ENCODE measurements around the gene RGS9. TPM values are rescaled to one million over a fixed set of nuclear protein-coding genes. Genes with fewer than 3 reads are reported as not detected.

RGS9 gene
- total and polyA plus RNA-seq, 4 donors, result 2.1 to 10.6 (median 3.3) TPM

- no peaks in the 10 kb centered on the region for H3K9me3 ChIP-seq (ENCODE audit: control insufficient read depth in 4 of 4, insufficient read depth in 3 of 4, low read length in 3 of 4)
- ATAC-seq (ENCODE audit: insufficient read depth, low FRiP score) (no peak), DNase-seq (no peak)
- H3K4me1 ChIP-seq (ENCODE audit: control insufficient read depth in 5 of 5, insufficient read depth in 5 of 5, low read length in 5 of 5), result peaks cover 0 to 26% (median 18%) of the 10 kb centered on the region in 5 donors
- H3K36me3 ChIP-seq (ENCODE audit: control insufficient read depth in 4 of 4, insufficient read depth in 4 of 4, low read length in 4 of 4), result no peaks in the 10 kb centered on the region
- H3K4me3 ChIP-seq, result no peak overlapping the region
- H3K27ac ChIP-seq (ENCODE audit: low read depth in 1 of 2, low read length in 1 of 2), result no peak overlapping the region
- H3K9ac ChIP-seq (ENCODE audit: insufficient read depth in 1 of 2, low read length in 2 of 2), result no peak overlapping the region
- TF ChIP-seq CTCF (IDR thresholded peaks at IDR 0.05; ENCODE audit: control extremely low read depth, extremely low read depth), result no peak
- H3K27me3 ChIP-seq (ENCODE audit: control insufficient read depth in 3 of 3, insufficient read depth in 3 of 3, low read length in 2 of 3), result no peaks in the 10 kb centered on the region
- 73 to 78% methylated on average over 5 of the region's 5 CpGs for WGBS, 2 donors
Observed at GRCh38 chr17:65103896-65104295, 33.3 kb upstream of the RGS9 start.

- DNase-seq (no peak), ATAC-seq (ENCODE audit: insufficient read depth, low FRiP score) (no peak)
- no peak overlapping the region for H3K9ac ChIP-seq (ENCODE audit: insufficient read depth in 1 of 2, low read length in 2 of 2)
- H3K9me3 ChIP-seq (ENCODE audit: control insufficient read depth in 4 of 4, insufficient read depth in 3 of 4, low read length in 3 of 4), result no peaks in the 10 kb centered on the region
- no peak overlapping the region for H3K4me3 ChIP-seq
- peaks cover 0 to 26% (median 18%) of the 10 kb centered on the region in 5 donors for H3K4me1 ChIP-seq (ENCODE audit: control insufficient read depth in 5 of 5, insufficient read depth in 5 of 5, low read length in 5 of 5)
- TF ChIP-seq CTCF (IDR thresholded peaks at IDR 0.05; ENCODE audit: control extremely low read depth, extremely low read depth), result no peak
- H3K27ac ChIP-seq (ENCODE audit: low read depth in 1 of 2, low read length in 1 of 2), result no peak overlapping the region
- no peaks in the 10 kb centered on the region for H3K27me3 ChIP-seq (ENCODE audit: control insufficient read depth in 3 of 3, insufficient read depth in 3 of 3, low read length in 2 of 3)
- H3K36me3 ChIP-seq (ENCODE audit: control insufficient read depth in 4 of 4, insufficient read depth in 4 of 4, low read length in 4 of 4), result peaks cover 0 to 2% (median 0%) of the 10 kb centered on the region in 4 donors
Observed at GRCh38 chr17:65104541-65104940, 32.6 kb upstream of the RGS9 start.

GRCh38 chr17:65104973-65105372, 32.2 kb upstream of the RGS9 start:
- H3K36me3 ChIP-seq (ENCODE audit: control insufficient read depth in 4 of 4, insufficient read depth in 4 of 4, low read length in 4 of 4), result peaks cover 0 to 2% (median 0%) of the 10 kb centered on the region in 4 donors
- no peak overlapping the region for H3K9ac ChIP-seq (ENCODE audit: insufficient read depth in 1 of 2, low read length in 2 of 2)
- WGBS, 2 donors, result 70 to 77% methylated on average over 6 of the region's 6 CpGs
- no peaks in the 10 kb centered on the region for H3K27me3 ChIP-seq (ENCODE audit: control insufficient read depth in 3 of 3, insufficient read depth in 3 of 3, low read length in 2 of 3)
- H3K4me3 ChIP-seq, result no peak overlapping the region
- ATAC-seq (ENCODE audit: insufficient read depth, low FRiP score) (no peak), DNase-seq (no peak)
- H3K27ac ChIP-seq (ENCODE audit: low read depth in 1 of 2, low read length in 1 of 2), result no peak overlapping the region
- peaks cover 0 to 26% (median 18%) of the 10 kb centered on the region in 5 donors for H3K4me1 ChIP-seq (ENCODE audit: control insufficient read depth in 5 of 5, insufficient read depth in 5 of 5, low read length in 5 of 5)
- TF ChIP-seq CTCF (IDR thresholded peaks at IDR 0.05; ENCODE audit: control extremely low read depth, extremely low read depth), result no peak
- H3K9me3 ChIP-seq (ENCODE audit: control insufficient read depth in 4 of 4, insufficient read depth in 3 of 4, low read length in 3 of 4), result no peaks in the 10 kb centered on the region

GRCh38 chr17:65108152-65108551, 29.0 kb upstream of the RGS9 start:
- H3K9ac ChIP-seq (ENCODE audit: insufficient read depth in 1 of 2, low read length in 2 of 2), result no peak overlapping the region
- 91 to 97% methylated on average over 6 of the region's 6 CpGs for WGBS, 2 donors
- peaks cover 0 to 9% (median 0%) of the 10 kb centered on the region in 4 donors for H3K36me3 ChIP-seq (ENCODE audit: control insufficient read depth in 4 of 4, insufficient read depth in 4 of 4, low read length in 4 of 4)
- DNase-seq (no peak), ATAC-seq (ENCODE audit: insufficient read depth, low FRiP score) (no peak)
- H3K27me3 ChIP-seq (ENCODE audit: control insufficient read depth in 3 of 3, insufficient read depth in 3 of 3, low read length in 2 of 3), result no peaks in the 10 kb centered on the region
- no peak overlapping the region for H3K27ac ChIP-seq (ENCODE audit: low read depth in 1 of 2, low read length in 1 of 2)
- no peak for TF ChIP-seq CTCF (IDR thresholded peaks at IDR 0.05; ENCODE audit: control extremely low read depth, extremely low read depth)
- H3K9me3 ChIP-seq (ENCODE audit: control insufficient read depth in 4 of 4, insufficient read depth in 3 of 4, low read length in 3 of 4), result no peaks in the 10 kb centered on the region
- peaks cover 0 to 18% (median 16%) of the 10 kb centered on the region in 5 donors for H3K4me1 ChIP-seq (ENCODE audit: control insufficient read depth in 5 of 5, insufficient read depth in 5 of 5, low read length in 5 of 5)
- H3K4me3 ChIP-seq, result no peak overlapping the region

Data from lung (tissue), 12 donors.